Lung (tissue), 12 donors: ENCODE results near the gene PDE6A. TPM values are rescaled to one million over a fixed set of nuclear protein-coding genes. Genes with fewer than 3 reads are reported as not detected.

ENCODE experiments used
- ATAC-seq: fragments of 200-7000 bp; cut with Tn5 transposase; one replicate; pipeline ENCODE4 v1.9.1; 2020; ENCODE audit warnings: moderate number of reproducible peaks; ENCODE audit not compliant: insufficient read depth, low FRiP score
- DNase-seq, 3 donors: peaks; one replicate each; pipeline ENCODE4 v3.0.0-alpha.2; 2013 to 2017
- H3K27ac ChIP-seq, 2 donors: one replicate each; pipeline ENCODE4 v1.5.1; 2013; ENCODE audit warnings: mild to moderate bottlenecking in 2 of 2, moderate library complexity in 2 of 2, control low read depth in 1 of 2, inconsistent platforms in 1 of 2, low read depth in 1 of 2, low read length in 1 of 2
- H3K27me3 ChIP-seq, 3 donors: one replicate each; pipeline ENCODE4 v1.5.1; 2013; ENCODE audit warnings: low read length in 2 of 3; ENCODE audit not compliant: control insufficient read depth in 3 of 3, insufficient read depth in 3 of 3
- H3K36me3 ChIP-seq, 4 donors: one replicate each; pipeline ENCODE4 v1.5.1; 2013; ENCODE audit warnings: low read length in 4 of 4, mild to moderate bottlenecking in 1 of 4, moderate library complexity in 1 of 4; ENCODE audit not compliant: control insufficient read depth in 4 of 4, insufficient read depth in 4 of 4
- H3K4me1 ChIP-seq, 5 donors: one replicate each; pipeline ENCODE4 v1.5.1; 2013; ENCODE audit warnings: low read length in 5 of 5, mild to moderate bottlenecking in 2 of 5, moderate library complexity in 1 of 5; ENCODE audit not compliant: control insufficient read depth in 5 of 5, insufficient read depth in 5 of 5
- H3K4me3 ChIP-seq: one replicate; pipeline ENCODE4 v1.5.1; 2013; ENCODE audit warnings: mild to moderate bottlenecking, control low read depth, moderate library complexity
- H3K9ac ChIP-seq, 2 donors: one replicate each; pipeline ENCODE4 v1.5.1; 2013; ENCODE audit warnings: low read length in 2 of 2, control low read depth in 1 of 2; ENCODE audit not compliant: insufficient read depth in 1 of 2
- H3K9me3 ChIP-seq, 4 donors: one replicate each; pipeline ENCODE4 v1.5.1; 2013; ENCODE audit warnings: low read length in 3 of 4, mild to moderate bottlenecking in 1 of 4, moderate library complexity in 1 of 4; ENCODE audit not compliant: control insufficient read depth in 4 of 4, insufficient read depth in 3 of 4
- CTCF ChIP-seq: IDR thresholded peaks from 2 replicates; pipeline ENCODE4 v1.5.1; 2012; ENCODE audit warnings: mild to moderate bottlenecking; ENCODE audit errors: control extremely low read depth, extremely low read depth
- WGBS, 2 donors: extraction: QIAGEN DNeasy Blood & Tissue Kit; methylation state at CpG; one replicate each; pipeline ENCODE4 v1.1.7; 2013; 5-methylcytosine and 5-hydroxymethylcytosine counted together
- polyA plus RNA-seq, 2 donors: library from polyadenylated mRNA; stranded (reverse); fragments of 200-250 nt; gene quantifications; one replicate each; pipeline ENCODE4 v1.2.1, GENCODE V29; 2013
- total RNA-seq, 2 donors: library from RNA; depleted of rRNA in 1 of 2; stranded (reverse); fragments of >200 nt in 1 of 2; gene quantifications; one replicate each; pipeline ENCODE4 v1.2.1, GENCODE V29; 2014 to 2021
- donor health status: control.
- donor health status: control.
- donor health status: Bipolar disorder and iron deficiency.
- donor health status: healthy.
- donor health status: DM: yes; HTN: yes; CAD: no.

PDE6A gene
- total and polyA plus RNA-seq, 4 donors: 0.03 to 0.06 (median 0.06) TPM; not detected in 1

- Histone ChIP-seq H3K36me3 (peaks cover 0 to 4% (median 1%) of the 10 kb centered on the region in 4 donors), H3K9me3 (no peaks in the 10 kb centered on the region), H3K27ac (no peak overlapping the region), H3K4me1 (no peaks in the 10 kb centered on the region), H3K9ac (no peak overlapping the region), H3K27me3 (no peaks in the 10 kb centered on the region), H3K4me3 (no peak overlapping the region)
- ATAC-seq (no peak), DNase-seq (no peak)
- TF ChIP-seq CTCF: no peak
- WGBS, 2 donors: 70 to 77% methylated on average over 5 of the region's 5 CpGs
These were observed 43.5 kb upstream of the PDE6A start for GRCh38 chr5:149988126-149988525.

- no peak for DNase-seq
- no peaks in the 10 kb centered on the region for H3K4me1 ChIP-seq
- H3K9me3 ChIP-seq: no peaks in the 10 kb centered on the region
- no peak overlapping the region for H3K9ac ChIP-seq
- H3K36me3 ChIP-seq: peaks cover 12 to 26% (median 17%) of the 10 kb centered on the region in 4 donors
- no peak for TF ChIP-seq CTCF
- no peak overlapping the region for H3K27ac ChIP-seq
- no peaks in the 10 kb centered on the region for H3K27me3 ChIP-seq
- no peak for ATAC-seq
- no peak overlapping the region for H3K4me3 ChIP-seq
These were observed 37.9 kb upstream of the PDE6A start for GRCh38 chr5:149982505-149982904.

- peaks cover 12 to 26% (median 17%) of the 10 kb centered on the region in 4 donors for H3K36me3 ChIP-seq
- no peaks in the 10 kb centered on the region for H3K4me1 ChIP-seq
- no peak overlapping the region for H3K9ac ChIP-seq
- H3K27ac ChIP-seq: no peak overlapping the region
- no peaks in the 10 kb centered on the region for H3K9me3 ChIP-seq
- no peak for TF ChIP-seq CTCF
- ATAC-seq (no peak), DNase-seq (peak in 1 of 3 donors; percentile 15)
- no peaks in the 10 kb centered on the region for H3K27me3 ChIP-seq
- 86% methylated on average over 3 of the region's 3 CpGs for WGBS, 2 donors
- no peak overlapping the region for H3K4me3 ChIP-seq
These were observed 36.6 kb upstream of the PDE6A start for GRCh38 chr5:149981206-149981605.

GRCh38 chr5:149979896-149980295 is 35.3 kb upstream of the PDE6A start:
- WGBS, 2 donors: 83 to 94% methylated on average over 1 of the region's 1 CpG

More at GRCh38 chr5:149979896-149980295, 35.3 kb upstream of the PDE6A start:
- ATAC-seq (no peak), DNase-seq (no peak)
- H3K36me3 ChIP-seq: peaks cover 12 to 26% (median 17%) of the 10 kb centered on the region in 4 donors
- H3K4me1 ChIP-seq: no peaks in the 10 kb centered on the region
- no peaks in the 10 kb centered on the region for H3K27me3 ChIP-seq
- H3K9ac ChIP-seq: no peak overlapping the region
- H3K27ac ChIP-seq: no peak overlapping the region
- TF ChIP-seq CTCF: no peak
- H3K9me3 ChIP-seq: no peaks in the 10 kb centered on the region
- H3K4me3 ChIP-seq: no peak overlapping the region
